ENCODE results near the gene STXBP3.
"Not testable (repeated sequence)": the region's sequence is repeated elsewhere in the genome, so short reads cannot be mapped to it uniquely, and the experiment has no call there.

The STXBP3 gene

GRCh38 chr1:108746382-108747170 is at the start of gene STXBP3:
STXBP3 (plus strand) TSS chr1:108746674; CDS start chr1:108746738, 64 bp downstream.
- DNase-seq (ENCODE audit: low spot score): peak; percentile 99

DNA sequence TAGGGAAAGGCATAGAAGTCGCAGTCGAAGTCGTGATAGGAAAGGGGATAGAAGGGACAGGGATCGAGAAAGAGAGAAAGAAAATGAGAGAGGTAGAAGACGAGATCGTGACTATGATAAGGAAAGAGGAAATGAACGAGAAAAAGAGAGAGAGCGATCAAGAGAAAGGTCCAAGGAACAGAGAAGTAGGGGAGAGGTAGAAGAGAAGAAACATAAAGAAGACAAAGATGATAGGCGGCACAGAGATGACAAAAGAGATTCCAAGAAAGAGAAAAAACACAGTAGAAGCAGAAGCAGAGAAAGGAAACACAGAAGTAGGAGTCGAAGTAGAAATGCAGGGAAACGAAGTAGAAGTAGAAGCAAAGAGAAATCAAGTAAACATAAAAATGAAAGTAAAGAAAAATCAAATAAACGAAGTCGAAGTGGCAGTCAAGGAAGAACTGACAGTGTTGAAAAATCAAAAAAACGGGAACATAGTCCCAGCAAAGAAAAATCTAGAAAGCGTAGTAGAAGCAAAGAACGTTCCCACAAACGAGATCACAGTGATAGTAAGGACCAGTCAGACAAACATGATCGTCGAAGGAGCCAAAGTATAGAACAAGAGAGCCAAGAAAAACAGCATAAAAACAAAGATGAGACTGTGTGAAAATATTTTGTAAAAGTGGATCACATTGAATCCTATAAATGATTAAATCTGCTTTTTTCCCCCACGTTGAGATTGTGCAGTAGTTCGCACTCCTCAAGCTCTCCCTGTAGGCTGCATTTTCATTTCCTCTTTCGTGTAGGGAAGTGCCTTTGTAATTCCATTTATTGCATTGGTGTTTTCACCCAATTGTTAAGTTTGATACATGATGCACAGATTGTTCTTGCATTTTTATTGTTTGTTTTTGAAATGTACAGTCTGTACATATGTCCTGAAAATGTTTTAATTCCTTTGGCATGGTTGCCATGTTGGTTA is 46.8 kb upstream of the STXBP3 start:
- DNase-seq (ENCODE audit: low spot score): no peak

DNA sequence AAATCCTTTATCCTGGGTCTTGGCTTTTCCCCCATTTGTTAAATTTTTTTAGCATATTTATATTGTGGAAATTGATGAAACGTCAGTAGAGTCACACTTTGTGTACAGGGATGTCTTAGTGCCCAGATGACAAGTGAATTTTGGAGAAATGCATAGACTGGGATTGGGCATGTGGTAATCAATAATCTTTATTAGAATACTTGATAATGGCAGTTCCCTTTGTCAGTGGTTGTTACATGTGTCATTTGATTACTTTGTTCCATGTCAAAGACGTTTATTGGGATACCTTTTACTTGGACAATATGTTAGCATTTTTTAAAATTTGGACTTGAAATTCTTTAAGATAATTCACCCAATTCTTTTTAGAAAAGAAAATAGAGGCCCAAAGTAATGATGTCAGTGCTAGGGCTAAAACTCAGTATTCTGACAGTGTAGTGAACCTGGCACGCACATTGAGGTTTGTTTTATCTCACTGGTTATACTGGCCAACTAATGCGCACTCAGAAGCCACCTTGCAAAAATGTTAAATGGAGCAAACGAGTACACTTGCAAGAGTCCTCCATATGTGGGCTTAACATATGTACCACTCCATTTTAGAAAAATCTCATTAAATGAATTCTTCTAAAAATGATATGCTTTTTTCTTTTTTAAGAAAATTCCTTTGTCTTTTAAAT is 45.2 kb upstream of the STXBP3 start:
- DNase-seq (ENCODE audit: low spot score): no peak

- not testable (repeated sequence) for DNase-seq (ENCODE audit: low spot score)
These were observed 44.4 kb upstream of the STXBP3 start for GRCh38 chr1:108702109-108702508.

DNA sequence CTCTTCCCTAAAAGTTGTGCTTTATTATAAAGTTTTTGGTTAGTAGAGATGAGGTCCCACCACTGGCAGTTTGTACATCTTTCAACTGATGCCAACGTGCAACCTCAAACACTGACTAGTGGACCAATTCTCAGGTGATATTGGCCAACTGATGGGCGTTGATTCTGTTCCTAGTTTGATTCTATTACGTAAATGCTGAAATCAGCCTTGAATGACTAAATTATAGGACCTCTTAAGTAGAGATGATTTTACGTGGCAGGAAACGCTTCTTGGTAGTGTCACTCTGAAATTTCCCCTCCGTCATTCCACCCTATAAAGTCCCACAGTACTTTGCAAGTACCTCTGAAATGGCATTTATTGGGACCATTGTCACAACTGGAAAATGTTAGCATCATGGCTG is 42.5 kb upstream of the STXBP3 start:
- peak; percentile 37 for DNase-seq (ENCODE audit: low spot score)

DNA sequence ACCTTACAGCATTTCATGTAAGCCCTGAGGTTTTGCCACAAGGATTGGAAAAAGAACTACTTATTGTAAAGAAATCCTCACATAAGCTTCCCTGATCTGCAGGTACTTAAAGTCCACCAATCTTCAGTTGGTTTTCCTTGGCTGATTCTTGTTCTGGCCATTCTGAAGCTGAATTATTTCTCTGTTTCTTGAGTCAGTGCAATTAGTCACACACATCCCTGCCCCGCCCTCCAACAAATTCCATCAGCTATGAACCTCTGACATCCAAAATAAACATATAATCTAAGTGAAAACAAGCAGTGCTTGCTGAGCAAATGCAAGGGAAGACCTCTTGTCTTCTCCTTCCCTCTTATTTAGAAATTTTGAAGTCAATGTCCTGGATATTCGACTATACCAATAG is 42.0 kb upstream of the STXBP3 start:
- DNase-seq (ENCODE audit: low spot score): no peak

GRCh38 chr1:108706643-108707042 is 39.8 kb upstream of the STXBP3 start:
- no peak for DNase-seq (ENCODE audit: low spot score)

DNA sequence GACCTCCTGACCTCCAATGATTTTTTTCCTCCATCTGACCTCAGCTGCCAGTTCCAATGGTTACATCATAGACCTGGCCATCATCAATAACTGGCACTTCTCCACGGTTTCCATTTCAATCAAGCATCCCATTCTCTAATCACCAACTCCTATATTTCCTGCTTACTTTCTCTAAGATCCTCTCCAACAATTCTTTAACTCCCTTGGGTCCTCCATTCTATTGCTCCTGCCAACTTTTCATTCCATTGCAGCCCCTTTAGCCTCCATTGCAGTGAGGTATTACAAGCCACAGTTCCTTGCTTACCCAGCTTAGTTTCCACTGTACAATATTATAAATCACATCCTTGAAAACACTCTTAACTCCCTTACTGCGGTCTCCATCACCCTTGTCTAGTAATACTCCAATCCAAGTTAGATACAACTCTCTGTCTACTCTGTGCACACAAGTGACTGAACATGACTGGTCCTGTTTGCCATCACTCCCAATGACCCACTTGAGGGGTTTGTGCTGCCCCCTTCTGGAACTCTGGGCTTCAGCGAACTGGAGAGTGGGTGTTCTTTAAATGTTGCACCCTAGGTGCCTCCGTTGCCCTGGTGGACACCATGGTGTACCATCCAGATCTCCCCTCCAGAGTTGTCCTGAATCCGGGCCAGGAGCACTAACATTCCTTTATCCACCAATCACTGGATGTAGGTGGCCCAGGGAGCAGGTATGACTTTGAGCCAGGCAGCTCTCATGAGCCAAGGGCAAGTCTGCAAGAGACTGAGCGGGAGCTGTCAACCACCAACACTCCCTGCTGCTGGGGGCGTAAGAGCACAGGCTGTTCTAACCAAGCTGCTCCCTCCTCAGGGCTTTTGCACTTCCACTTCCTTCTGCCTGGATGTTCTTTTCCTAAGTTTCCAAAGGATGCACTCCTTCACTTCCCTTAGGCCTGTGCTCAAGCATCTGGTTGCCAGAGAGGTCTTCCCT is 37.5 kb upstream of the STXBP3 start:
- DNase-seq (ENCODE audit: low spot score): peak; percentile 73

- DNase-seq (ENCODE audit: low spot score): no peak
These were observed 33.8 kb upstream of the STXBP3 start, which contains the start of gene FNDC7 for GRCh38 chr1:108712606-108713150. FNDC7 (plus strand) TSS chr1:108712908; CDS start chr1:108712934, 26 bp downstream.

DNA sequence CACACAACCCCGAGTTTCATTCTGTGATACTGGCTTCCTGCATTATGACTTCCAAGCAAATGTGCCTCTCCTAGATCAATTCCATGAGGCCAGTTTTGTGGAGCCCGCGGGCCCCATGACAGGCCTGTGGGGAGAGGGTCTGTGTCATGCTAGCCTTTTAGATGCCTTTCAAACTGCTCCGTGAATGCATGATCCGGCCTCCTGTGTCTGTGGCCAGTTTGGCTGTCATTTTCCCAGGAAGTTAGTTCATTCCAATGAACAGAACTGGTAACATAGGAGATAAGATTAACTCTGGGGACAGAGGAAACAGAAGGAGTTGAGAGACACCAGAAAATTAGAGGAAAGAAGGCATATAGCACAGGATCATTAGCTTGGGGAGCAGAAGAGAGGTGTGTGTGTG is 30.5 kb upstream of the STXBP3 start:
- DNase-seq (ENCODE audit: low spot score): no peak

GRCh38 chr1:108716437-108717230 is 29.8 kb upstream of the STXBP3 start:
- no peak for DNase-seq (ENCODE audit: low spot score)

- no peak for DNase-seq (ENCODE audit: low spot score)
These were observed 28.6 kb upstream of the STXBP3 start for GRCh38 chr1:108717774-108718316.

GRCh38 chr1:108718927-108719655 is 27.4 kb upstream of the STXBP3 start:
- DNase-seq (ENCODE audit: low spot score): no peak

- no peak for DNase-seq (ENCODE audit: low spot score)
These were observed 26.6 kb upstream of the STXBP3 start for GRCh38 chr1:108719656-108720435.

GRCh38 chr1:108722292-108722691 is 24.2 kb upstream of the STXBP3 start:
- no peak for DNase-seq (ENCODE audit: low spot score)

GRCh38 chr1:108725906-108726305 is 20.6 kb upstream of the STXBP3 start:
- no peak for DNase-seq (ENCODE audit: low spot score)

- no peak for DNase-seq (ENCODE audit: low spot score)
These were observed 18.0 kb upstream of the STXBP3 start for GRCh38 chr1:108728327-108728923.

GRCh38 chr1:108729481-108729880 is 17.0 kb upstream of the STXBP3 start:
- DNase-seq (ENCODE audit: low spot score): no peak
